ENCODE results near the gene COG2. TPM values are rescaled to one million over a fixed set of nuclear protein-coding genes. Genes with fewer than 3 reads are reported as not detected.

COG2 gene
- total and polyA plus RNA-seq, 2 of the 8 experiments (the other 6 are each of a cell fraction or from before 2014, with no cell fraction given), result 10.3 to 36.7 TPM

- 79% methylated on average over 4 of the region's 4 CpGs; no CpG with 5 or more reads in 1 of the 2 experiments for WGBS, 2 experiments (ENCODE audit: extremely low coverage in 1 of 2, insufficient coverage in 1 of 2, insufficient read length in 1 of 2, insufficient replicate concordance in 2 of 2, low coverage in 1 of 2, low lambda C conversion rate in 2 of 2, missing lambda C conversion rate in 1 of 2)
- POLR2A ChIA-PET (ENCODE audit: partially characterized antibody), result no interaction called here
Measured at GRCh38 chr1:230646710-230647302, 4.5 kb downstream of the COG2 start.

More at GRCh38 chr1:230646710-230647302, 4.5 kb downstream of the COG2 start:
- Histone ChIP-seq H2BK12ac (ENCODE audit: low read depth, low read length) (no peak overlapping the region), H3K9me3 (ENCODE audit: insufficient read depth in 2 of 2, low read depth in 1 of 2, low read length in 1 of 2) (no peaks in the 10 kb centered on the region), H2AFZ (ENCODE audit: low read length) (no peak overlapping the region), H3K23ac (ENCODE audit: insufficient read length) (no peak overlapping the region), H4K8ac (ENCODE audit: extremely low read depth, insufficient read depth, low read length) (no peak overlapping the region), H2BK15ac (ENCODE audit: low read length) (no peak overlapping the region), H3K36me3 (ENCODE audit: control insufficient read depth in 2 of 4, insufficient read depth in 4 of 4, low read length in 3 of 4) (no peaks in the 10 kb centered on the region), H3K79me1 (ENCODE audit: low read depth, low read length) (peaks cover 11% of the 10 kb centered on the region), H3K9ac (replicated peaks in 1 of 4; ENCODE audit: extremely low read depth in 1 of 4, low read depth in 3 of 4, low read length in 3 of 4) (no peak overlapping the region; a peak in 2 of 7 replicates), H3K4me3 (ENCODE audit: extremely low read depth in 1 of 4, insufficient read depth in 2 of 4, low read depth in 3 of 4, low read length in 4 of 4) (no peak overlapping the region), H4K20me1 (replicated peaks in 1 of 2; ENCODE audit: control insufficient read depth in 1 of 2, insufficient read depth in 2 of 2, low read length in 2 of 2) (peaks cover 8 to 14% of the 10 kb centered on the region in 2 experiments), H3K27me3 (replicated peaks in 1 of 4; ENCODE audit: control insufficient read depth in 3 of 4, extremely low read depth in 1 of 4, insufficient read depth in 3 of 4, low read length in 3 of 4) (no peaks in the 10 kb centered on the region), H3K18ac (ENCODE audit: extremely low read depth, low read length) (no peak overlapping the region), H2BK120ac (replicated peaks; ENCODE audit: low read depth, low read length) (no peak overlapping the region), H3K79me2 (ENCODE audit: control insufficient read depth in 1 of 2, insufficient read depth in 2 of 2, low read length in 2 of 2) (peaks cover 20 to 92% of the 10 kb centered on the region in 2 experiments), H4K5ac (ENCODE audit: insufficient read length, low read depth, low read length) (no peak overlapping the region), H3K56ac (replicated peaks; ENCODE audit: insufficient read length, low read depth, low read length) (no peak overlapping the region), H2BK5ac (ENCODE audit: low read depth, low read length) (no peak overlapping the region), H3K4me1 (replicated peaks in 1 of 4; ENCODE audit: control insufficient read depth in 3 of 4, insufficient read depth in 4 of 4, low read length in 3 of 4) (peaks cover 0 to 6% (median 0%) of the 10 kb centered on the region in 4 experiments; a peak in 1 of 7 replicates), H4K91ac (replicated peaks; ENCODE audit: insufficient read length, low read length) (no peak overlapping the region), H3K23me2 (ENCODE audit: low read depth, low read length) (peaks cover 2% of the 10 kb centered on the region; the same call in 1 of the 2 replicates), H3K14ac (ENCODE audit: insufficient read length) (no peak overlapping the region), H2AK5ac (ENCODE audit: low read depth, low read length) (no peak overlapping the region), H3K4me2 (ENCODE audit: insufficient read depth in 1 of 2, low read depth in 2 of 2, low read length in 2 of 2) (no peak overlapping the region), H2BK20ac (ENCODE audit: low read length) (no peak overlapping the region), H3K27ac (ENCODE audit: low read depth, low read length) (no peak overlapping the region), H3K4ac (replicated peaks; ENCODE audit: insufficient read length, low read depth, low read length) (no peak overlapping the region)
- no peak for FAIRE-seq
- DNase-seq (ENCODE audit: low read depth in 1 of 2, low spot score in 2 of 2), result no peak
- CTCF ChIA-PET (ENCODE audit: partially characterized antibody), result no interaction called here
- TF ChIP-seq EGR1 (IDR thresholded peaks at IDR 0.05; ENCODE audit: borderline replicate concordance, low read depth, low read length) (no peak), HDAC6 (IDR thresholded peaks at IDR 0.05; ENCODE audit: low read depth, low read length) (no peak), USF2 (IDR thresholded peaks at IDR 0.05; ENCODE audit: low read length) (no peak), CBX8 (IDR thresholded peaks at IDR 0.05; ENCODE audit: borderline replicate concordance, low read depth, low read length) (no peak), POLR2AphosphoS5 (IDR thresholded peaks at IDR 0.05; ENCODE audit: low read depth, low read length) (no peak), RFX5 (IDR thresholded peaks at IDR 0.05; ENCODE audit: borderline replicate concordance, low read depth, low read length) (no peak)

All from H1 (cell line).